ENCODE results near the gene SLC39A12.

Gene SLC39A12

DNA sequence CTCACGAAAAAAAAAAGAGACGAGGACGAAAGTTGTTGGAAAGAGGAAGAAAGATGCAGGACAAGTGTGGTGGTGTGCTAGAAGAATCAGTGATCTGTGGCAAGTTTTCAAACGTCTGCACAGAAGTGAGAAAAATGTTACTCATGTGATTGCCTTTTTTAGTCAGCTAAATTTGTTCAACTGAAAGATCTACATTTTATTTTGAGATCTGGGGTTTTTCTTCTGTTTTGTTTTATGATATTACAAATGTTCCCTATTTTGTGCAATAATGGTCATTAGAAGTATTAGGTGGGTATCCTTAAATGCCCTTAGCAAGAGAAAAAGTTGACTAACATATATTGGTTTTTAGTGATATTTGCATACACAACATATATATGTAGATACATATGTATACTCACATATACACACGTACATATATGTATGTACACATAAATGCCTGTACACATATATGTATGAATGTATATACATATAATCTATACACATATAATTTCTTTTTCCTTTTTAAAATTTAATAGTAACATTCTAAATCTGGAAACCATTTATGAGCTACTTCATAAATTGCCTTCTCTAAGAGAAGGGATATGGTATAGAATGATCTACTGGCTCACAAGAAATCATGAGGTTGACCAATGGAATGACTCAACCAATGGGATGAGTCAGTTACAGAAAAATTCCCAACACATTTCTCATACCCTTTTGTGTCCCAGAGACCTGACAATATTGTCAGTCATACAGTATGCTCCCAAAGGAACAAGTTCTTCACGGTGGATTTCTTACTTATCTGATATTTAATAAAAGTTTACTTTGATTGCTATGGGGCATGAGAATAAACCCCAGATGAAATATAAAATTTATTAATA is 38.4 kb downstream of the SLC39A12 start:
- Mint-ChIP-seq H3K4me3 (no peak overlapping the region), H3K27me3 (no peaks in the 10 kb centered on the region), H3K9me3 (no peaks in the 10 kb centered on the region), H3K36me3 (no peaks in the 10 kb centered on the region), H3K4me1 (no peaks in the 10 kb centered on the region), H3K27ac (no peak overlapping the region)
- CTCF ChIA-PET: no interaction called here
- DNase-seq: no peak

DNA sequence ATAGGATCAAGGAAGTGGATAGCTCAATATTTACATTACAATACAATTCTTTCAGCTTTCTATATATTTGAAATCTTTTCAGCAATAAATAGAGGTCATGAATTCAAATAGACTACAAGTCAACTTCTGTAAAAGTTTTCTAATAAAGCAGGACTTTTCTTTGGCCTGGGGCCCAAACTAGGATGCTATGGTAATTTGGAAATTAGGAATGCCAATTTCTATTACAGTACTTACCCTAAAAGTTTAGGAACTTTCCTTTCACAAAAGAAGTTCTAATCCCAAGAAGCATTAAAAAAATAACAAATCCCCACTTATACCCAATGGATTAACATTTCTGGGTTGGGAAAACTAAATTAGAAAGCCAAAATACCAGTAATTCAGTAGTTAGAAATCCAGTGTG is 40.5 kb downstream of the SLC39A12 start:
- CTCF ChIA-PET: no interaction called here
- Mint-ChIP-seq H3K9me3 (no peaks in the 10 kb centered on the region), H3K27me3 (no peaks in the 10 kb centered on the region), H3K4me1 (no peaks in the 10 kb centered on the region), H3K36me3 (no peaks in the 10 kb centered on the region), H3K27ac (no peak overlapping the region), H3K4me3 (no peak overlapping the region)
- DNase-seq: no peak

GRCh38 chr10:17993361-17993760 is 41.6 kb downstream of the SLC39A12 start:
- Mint-ChIP-seq H3K27me3 (no peaks in the 10 kb centered on the region), H3K4me3 (no peak overlapping the region), H3K4me1 (no peaks in the 10 kb centered on the region), H3K36me3 (no peaks in the 10 kb centered on the region), H3K27ac (no peak overlapping the region), H3K9me3 (no peaks in the 10 kb centered on the region)
- CTCF ChIA-PET: no interaction called here
- no peak for DNase-seq

DNA sequence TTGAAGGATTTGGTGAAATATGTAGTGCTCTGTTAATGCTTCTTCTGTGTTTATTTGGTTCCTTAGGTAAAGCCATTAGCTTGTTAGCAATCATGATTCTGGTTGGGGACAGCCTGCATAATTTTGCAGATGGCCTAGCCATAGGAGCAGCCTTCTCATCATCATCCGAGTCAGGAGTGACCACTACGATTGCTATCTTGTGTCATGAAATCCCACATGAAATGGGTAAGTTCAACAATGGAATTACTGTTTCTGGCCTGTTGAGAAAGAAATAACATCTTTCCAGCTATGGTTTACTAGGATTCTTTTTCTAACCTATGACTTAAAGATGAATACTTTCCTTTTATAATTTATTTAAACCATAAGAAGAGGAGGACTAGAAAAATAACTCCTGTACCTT is 48.9 kb downstream of the SLC39A12 start:
- Mint-ChIP-seq H3K27ac (no peak overlapping the region), H3K9me3 (no peaks in the 10 kb centered on the region), H3K4me3 (no peak overlapping the region), H3K36me3 (no peaks in the 10 kb centered on the region), H3K4me1 (no peaks in the 10 kb centered on the region), H3K27me3 (no peaks in the 10 kb centered on the region)
- CTCF ChIA-PET: interaction anchor here (1.0 kb wide), 1 partner anchor 13 kb away, joined by 4 read pairs; no protein-coding TSS in a partner anchor
- DNase-seq: no peak

DNA sequence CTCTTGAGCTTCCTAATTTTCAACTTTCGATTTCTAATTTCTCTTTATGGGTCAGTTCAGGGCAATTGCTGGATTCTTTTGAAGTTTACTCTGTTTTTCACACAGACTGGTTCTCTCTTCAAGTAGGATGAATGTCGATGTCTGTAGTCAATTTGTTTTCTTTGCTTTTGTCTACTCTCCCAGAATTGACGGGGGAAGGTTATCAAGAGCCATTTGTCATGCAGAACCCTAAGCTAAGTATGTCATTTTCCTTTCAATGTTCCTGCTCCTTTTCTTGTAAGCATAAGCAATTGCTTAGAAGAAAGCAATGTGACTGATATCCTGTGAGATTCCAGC is 53.7 kb downstream of the SLC39A12 start:
- H3K27me3 Mint-ChIP-seq: no peaks in the 10 kb centered on the region
- H3K36me3 Mint-ChIP-seq: no peaks in the 10 kb centered on the region
- CTCF ChIA-PET: no interaction called here
- no peak overlapping the region for H3K4me3 Mint-ChIP-seq
- no peak overlapping the region for H3K27ac Mint-ChIP-seq
- H3K4me1 Mint-ChIP-seq: no peaks in the 10 kb centered on the region
- peaks cover 3% of the 10 kb centered on the region for H3K9me3 Mint-ChIP-seq
- DNase-seq: no peak

GRCh38 chr10:18005781-18006456 is 54.2 kb downstream of the SLC39A12 start:
- H3K9me3 Mint-ChIP-seq: peaks cover 3% of the 10 kb centered on the region
- no peak overlapping the region for H3K27ac Mint-ChIP-seq
- H3K27me3 Mint-ChIP-seq: no peaks in the 10 kb centered on the region
- H3K36me3 Mint-ChIP-seq: no peaks in the 10 kb centered on the region
- H3K4me1 Mint-ChIP-seq: no peaks in the 10 kb centered on the region
- CTCF ChIA-PET: no interaction called here
- no peak overlapping the region for H3K4me3 Mint-ChIP-seq
- no peak for DNase-seq

DNA sequence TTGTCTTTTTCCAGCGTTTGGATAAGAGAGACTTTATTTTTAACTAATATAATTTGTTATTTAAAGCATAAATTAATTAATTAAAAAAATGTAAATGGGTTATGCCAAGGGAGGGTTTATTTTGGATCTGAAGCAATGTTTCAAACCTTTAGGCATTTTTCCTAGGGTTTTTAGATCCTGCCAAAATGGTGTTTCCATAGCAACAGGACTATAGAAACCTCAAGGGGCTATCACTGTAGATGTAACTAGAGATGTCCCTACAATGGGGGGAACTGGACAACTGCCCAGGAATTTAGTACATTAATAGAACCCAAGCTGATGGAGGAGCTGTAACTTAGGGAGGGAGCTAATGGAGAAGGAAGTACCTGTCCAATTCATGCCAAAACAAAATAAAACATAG is 57.3 kb downstream of the SLC39A12 start:
- H3K27ac Mint-ChIP-seq: no peak overlapping the region
- CTCF ChIA-PET: no interaction called here
- no peak overlapping the region for H3K4me3 Mint-ChIP-seq
- H3K27me3 Mint-ChIP-seq: no peaks in the 10 kb centered on the region
- H3K9me3 Mint-ChIP-seq: peaks cover 3% of the 10 kb centered on the region
- no peaks in the 10 kb centered on the region for H3K36me3 Mint-ChIP-seq
- H3K4me1 Mint-ChIP-seq: no peaks in the 10 kb centered on the region
- DNase-seq: no peak

DNA sequence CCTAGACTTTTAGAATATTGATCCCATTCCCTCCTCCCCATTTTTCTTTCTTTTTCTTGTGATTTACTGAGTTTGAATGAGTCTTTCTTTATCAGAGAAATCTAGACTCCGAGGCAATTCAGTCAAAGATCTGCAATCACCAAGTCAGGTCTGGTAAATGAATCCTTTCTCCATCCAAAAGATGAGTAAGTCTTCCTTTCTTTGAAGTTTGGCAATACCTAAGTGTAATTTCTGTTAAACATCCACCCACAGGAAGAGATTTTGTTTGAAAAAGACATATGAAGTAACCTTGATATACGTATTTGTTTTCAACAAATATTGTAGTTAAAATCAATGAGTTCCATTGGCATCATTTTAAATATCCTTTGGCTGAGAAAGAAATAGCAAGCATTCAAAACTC is 58.3 kb downstream of the SLC39A12 start:
- H3K4me3 Mint-ChIP-seq: no peak overlapping the region
- H3K9me3 Mint-ChIP-seq: peaks cover 3% of the 10 kb centered on the region
- CTCF ChIA-PET: no interaction called here
- no peak overlapping the region for H3K27ac Mint-ChIP-seq
- no peak for DNase-seq
- H3K27me3 Mint-ChIP-seq: no peaks in the 10 kb centered on the region
- no peaks in the 10 kb centered on the region for H3K36me3 Mint-ChIP-seq
- no peaks in the 10 kb centered on the region for H3K4me1 Mint-ChIP-seq

DNA sequence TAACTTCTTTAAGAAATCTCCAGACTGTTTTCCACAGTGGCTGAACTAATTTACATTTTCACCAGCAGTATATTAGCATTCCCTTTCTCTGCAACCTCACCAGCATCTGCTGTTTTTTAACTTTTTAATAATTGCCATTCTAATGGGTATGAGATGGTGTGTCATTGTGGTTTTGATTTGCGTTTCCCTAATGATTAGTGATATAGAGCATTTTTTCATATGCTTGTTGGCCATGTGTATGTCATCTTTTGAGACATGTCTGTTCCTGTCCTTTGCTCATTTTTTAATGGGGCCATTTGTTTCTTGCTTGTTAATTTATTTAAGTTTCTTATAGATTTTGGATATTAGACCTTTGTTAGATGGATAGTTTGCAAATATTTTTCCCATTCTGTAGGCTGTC is 68.8 kb downstream of the SLC39A12 start:
- Mint-ChIP-seq H3K27me3 (no peaks in the 10 kb centered on the region), H3K4me1 (no peaks in the 10 kb centered on the region), H3K9me3 (peaks cover 16% of the 10 kb centered on the region), H3K27ac (no peak overlapping the region), H3K4me3 (no peak overlapping the region), H3K36me3 (no peaks in the 10 kb centered on the region)
- DNase-seq: no peak
- CTCF ChIA-PET: no interaction called here

- Mint-ChIP-seq H3K9me3 (peaks cover 16% of the 10 kb centered on the region), H3K27me3 (no peaks in the 10 kb centered on the region), H3K27ac (no peak overlapping the region), H3K4me1 (no peaks in the 10 kb centered on the region), H3K36me3 (no peaks in the 10 kb centered on the region), H3K4me3 (no peak overlapping the region)
- CTCF ChIA-PET: interaction anchor here (1.2 kb wide), 1 partner anchor 16 kb away, joined by 3 read pairs; no protein-coding TSS in a partner anchor
- DNase-seq: no peak
These were observed 70.2 kb downstream of the SLC39A12 start for GRCh38 chr10:18021725-18022480.

GRCh38 chr10:18043148-18044006 is 91.7 kb downstream of the SLC39A12 start:
- no peaks in the 10 kb centered on the region for H3K36me3 Mint-ChIP-seq
- no peak for DNase-seq
- H3K4me1 Mint-ChIP-seq: no peaks in the 10 kb centered on the region
- no peak overlapping the region for H3K4me3 Mint-ChIP-seq
- no peak overlapping the region for H3K27ac Mint-ChIP-seq
- H3K27me3 Mint-ChIP-seq: no peaks in the 10 kb centered on the region
- CTCF ChIA-PET: no interaction called here
- H3K9me3 Mint-ChIP-seq: no peaks in the 10 kb centered on the region

DNA sequence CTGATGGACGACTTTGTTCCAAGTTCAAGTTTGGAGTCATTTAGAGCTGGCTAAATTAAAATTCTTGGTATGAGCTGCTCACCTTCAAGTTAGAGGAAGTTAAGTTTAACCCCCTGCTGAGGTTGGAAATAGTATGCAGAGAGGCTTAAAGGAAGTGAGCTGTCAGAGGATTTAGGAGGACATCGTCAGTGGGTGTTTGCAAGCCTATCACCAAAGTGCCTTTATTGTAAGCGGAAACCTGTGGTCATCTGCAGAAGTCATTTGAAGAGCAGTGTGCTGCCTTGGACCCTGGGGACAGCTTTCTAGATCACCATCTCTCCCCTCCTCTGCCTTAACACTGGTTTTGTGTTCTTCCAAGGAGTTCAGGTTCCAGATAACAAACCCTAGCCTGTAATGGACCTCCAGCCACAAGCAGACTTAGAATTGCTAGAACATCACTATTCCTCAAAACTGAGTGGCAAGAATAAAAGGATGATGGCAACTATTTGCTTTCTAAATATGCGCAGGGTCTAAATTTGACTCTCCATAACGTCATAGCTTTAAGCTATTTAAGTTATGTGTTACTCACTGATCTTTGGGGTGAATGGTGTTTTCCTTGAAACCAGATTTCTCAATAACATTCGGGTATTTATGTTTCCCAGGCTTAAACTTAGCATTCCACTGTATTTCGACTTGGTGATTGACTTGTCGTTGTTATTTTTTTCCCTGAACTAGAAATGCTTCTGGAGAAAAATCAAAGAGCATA is 93.4 kb downstream of the SLC39A12 start:
- no peaks in the 10 kb centered on the region for H3K27me3 Mint-ChIP-seq
- no peak overlapping the region for H3K27ac Mint-ChIP-seq
- H3K4me3 Mint-ChIP-seq: no peak overlapping the region
- H3K9me3 Mint-ChIP-seq: no peaks in the 10 kb centered on the region
- no peaks in the 10 kb centered on the region for H3K4me1 Mint-ChIP-seq
- CTCF ChIA-PET: no interaction called here
- no peaks in the 10 kb centered on the region for H3K36me3 Mint-ChIP-seq
- no peak for DNase-seq

DNA sequence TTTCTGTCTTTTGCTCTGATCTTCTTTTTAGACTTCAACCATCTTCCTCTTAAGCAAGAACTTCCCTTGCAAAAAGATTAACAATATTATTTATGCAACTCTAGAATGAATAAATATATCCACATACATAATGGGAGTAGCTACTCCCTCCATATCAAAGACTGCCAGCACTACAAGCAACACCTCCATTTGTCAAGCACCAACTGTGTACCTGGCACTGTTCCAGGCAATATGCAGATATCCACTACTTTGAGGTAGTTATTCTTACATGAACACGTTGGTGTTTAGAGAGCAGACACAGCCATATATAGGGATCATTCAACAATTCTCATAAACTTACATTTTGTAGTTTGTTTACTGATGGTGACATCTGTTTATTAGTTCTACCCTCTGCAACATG is 104.9 kb downstream of the SLC39A12 start:
- Mint-ChIP-seq H3K27me3 (no peaks in the 10 kb centered on the region), H3K9me3 (peaks cover 16% of the 10 kb centered on the region), H3K36me3 (no peaks in the 10 kb centered on the region), H3K27ac (no peak overlapping the region), H3K4me1 (no peaks in the 10 kb centered on the region), H3K4me3 (no peak overlapping the region)
- CTCF ChIA-PET: no interaction called here
- DNase-seq: no peak

All from activated naive CD4-positive, alpha-beta T cell treated with anti-CD3 and anti-CD28 coated beads, Interleukin-2, amount 10 ng/mL, durations not matched to agents 7 days and 5 days (primary cell).